Activated T-helper 1 cell treated with Interleukin-2 at 50 U/mL for 16 hours (primary cell): ENCODE data around the gene PPFIA1.
A peak's percentile ranks its signal among the peaks of the same experiment; 100 is the strongest.

Source experiments
- DNase-seq: peaks from one replicate; pipeline ENCODE4 v3.0.0-alpha.2; 2020; ENCODE audit warnings: low read depth

Gene PPFIA1

GRCh38 chr11:70270104-70270876 lies at the start of gene PPFIA1:
Gene PPFIA1 (plus strand): TSS chr11:70270690. CDS start chr11:70272173, 1,483 bp downstream.
- DNase-seq, result peak; percentile 96

- no peak for DNase-seq
These were observed 49.6 kb upstream of the PPFIA1 start for GRCh38 chr11:70220920-70221319.

- no peak for DNase-seq
These were observed 44.8 kb upstream of the PPFIA1 start for GRCh38 chr11:70225681-70226177.

- no peak for DNase-seq
These were observed 44.3 kb upstream of the PPFIA1 start for GRCh38 chr11:70226183-70226582.

GRCh38 chr11:70226967-70227366 lies 43.5 kb upstream of the PPFIA1 start:
- no peak for DNase-seq

GRCh38 chr11:70229737-70230136 lies 40.8 kb upstream of the PPFIA1 start:
- DNase-seq, result no peak

DNA sequence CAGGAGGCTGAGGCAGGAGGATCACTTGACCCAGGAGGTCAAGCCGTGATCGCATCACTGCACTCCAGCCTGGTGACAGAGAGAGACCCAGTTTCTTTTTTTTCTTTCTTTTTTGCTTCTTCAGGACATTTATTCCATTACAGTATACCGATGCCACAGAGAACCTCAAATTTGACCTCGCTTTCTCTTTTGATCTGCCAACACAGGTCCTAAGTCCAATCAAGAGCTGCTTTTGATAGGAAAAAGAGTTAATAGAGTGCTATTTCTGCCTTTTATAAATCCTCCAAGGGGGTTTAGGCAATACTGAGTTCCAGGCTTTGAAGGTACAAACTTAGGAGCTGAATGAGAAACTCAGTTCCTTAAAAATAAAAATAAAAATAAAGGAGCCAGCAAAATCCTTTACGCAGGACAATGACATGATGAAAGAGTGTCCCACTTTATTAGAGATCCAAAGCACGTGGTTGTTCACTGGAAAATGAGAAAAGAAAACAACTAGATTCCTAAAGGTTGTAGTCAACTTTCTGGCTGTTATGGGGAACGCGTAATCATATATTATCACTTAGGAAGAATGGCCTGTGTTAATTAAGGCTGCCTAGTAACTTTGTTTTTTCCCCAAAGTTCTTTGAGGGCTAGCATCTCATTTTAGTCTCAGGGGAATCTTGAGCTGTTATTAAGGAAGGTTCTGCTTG lies 40.2 kb upstream of the PPFIA1 start:
- DNase-seq, result no peak

DNA sequence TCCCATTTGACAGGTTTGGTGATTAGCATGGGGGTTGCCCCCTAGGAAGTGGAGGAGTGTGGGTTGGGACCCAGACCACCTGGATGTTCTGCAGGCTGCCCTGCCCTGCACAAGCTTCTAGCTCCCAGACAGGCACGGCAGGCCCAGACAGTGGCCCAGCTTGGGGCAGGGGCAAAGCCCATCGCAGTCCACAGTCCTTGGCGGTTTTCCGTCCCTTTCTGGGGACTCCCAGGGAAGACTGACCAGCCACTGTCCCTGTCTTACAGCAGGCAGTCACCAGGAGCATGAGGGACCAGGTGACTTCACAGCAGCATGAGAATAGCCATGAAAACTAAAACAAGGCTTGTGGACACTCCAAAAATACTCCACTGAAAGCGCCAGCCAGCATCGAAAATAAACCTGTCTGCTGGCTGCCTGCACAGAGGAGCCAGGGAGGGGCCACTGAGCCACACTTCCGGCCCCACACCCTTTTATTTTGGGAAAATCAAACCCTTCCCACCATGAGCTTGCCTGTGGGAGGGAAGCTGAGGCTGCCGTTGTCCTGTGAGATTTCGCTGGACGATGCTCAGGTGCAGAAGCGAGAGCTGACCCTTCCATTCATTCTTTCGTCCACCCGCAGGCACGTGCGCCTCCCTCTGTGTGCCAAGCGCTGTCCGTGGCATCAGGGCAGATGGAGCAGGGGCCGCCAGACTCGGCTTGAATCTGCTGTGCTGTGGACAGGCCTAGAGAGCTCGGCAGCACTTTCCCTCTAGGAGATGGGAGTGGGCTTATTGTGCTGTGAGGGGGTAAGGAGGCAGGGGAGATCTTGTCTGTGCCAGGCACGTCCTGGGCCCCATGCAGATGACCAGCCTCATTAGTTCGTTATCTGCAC lies 39.4 kb upstream of the PPFIA1 start:
- no peak for DNase-seq

- no peak for DNase-seq
These were observed 37.5 kb upstream of the PPFIA1 start for GRCh38 chr11:70233034-70233433.

DNA sequence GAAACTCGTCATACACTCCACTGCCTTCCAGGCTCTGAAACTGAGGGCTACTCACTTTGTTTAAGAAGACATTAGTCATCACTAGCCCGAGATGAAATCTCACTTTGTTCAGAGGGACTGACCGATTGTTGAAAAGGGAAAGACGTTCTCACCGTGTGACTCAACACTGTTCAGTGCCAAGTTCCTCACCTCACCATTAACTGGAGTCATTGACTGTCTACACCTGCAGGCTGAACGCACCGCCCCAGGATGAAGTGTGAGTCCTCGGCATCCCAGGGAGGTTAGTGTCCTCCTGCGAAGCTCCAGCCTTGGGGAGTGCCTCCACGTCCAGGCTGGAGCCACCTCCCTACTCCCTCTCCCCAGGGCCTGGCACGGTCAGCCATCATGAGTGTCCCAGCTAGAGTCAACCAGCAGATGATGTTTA lies 37.0 kb upstream of the PPFIA1 start:
- no peak for DNase-seq

- no peak for DNase-seq
These were observed 36.5 kb upstream of the PPFIA1 start for GRCh38 chr11:70233962-70234361.

GRCh38 chr11:70240337-70240736 lies 30.2 kb upstream of the PPFIA1 start:
- DNase-seq, result no peak

DNA sequence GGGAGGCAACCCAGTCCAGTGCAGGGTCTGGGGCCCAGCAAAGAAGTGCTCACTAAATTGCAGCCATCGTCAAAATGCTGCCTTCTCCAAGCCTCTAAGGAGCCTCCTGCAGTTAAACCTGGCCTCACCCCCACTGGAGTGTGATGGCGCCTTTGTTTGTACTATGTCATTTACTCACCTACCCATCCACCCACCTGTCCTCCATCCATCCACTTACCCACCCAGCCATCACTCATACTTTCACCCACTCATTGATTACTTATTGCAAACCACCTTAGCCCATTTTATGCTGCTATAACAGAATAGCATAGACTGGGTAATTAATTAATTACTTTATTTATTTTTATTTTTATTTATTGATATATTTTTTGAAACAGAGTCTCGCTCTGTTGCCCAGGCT lies 28.8 kb upstream of the PPFIA1 start:
- no peak for DNase-seq

- no peak for DNase-seq
These were observed 27.6 kb upstream of the PPFIA1 start for GRCh38 chr11:70242885-70243284.

DNA sequence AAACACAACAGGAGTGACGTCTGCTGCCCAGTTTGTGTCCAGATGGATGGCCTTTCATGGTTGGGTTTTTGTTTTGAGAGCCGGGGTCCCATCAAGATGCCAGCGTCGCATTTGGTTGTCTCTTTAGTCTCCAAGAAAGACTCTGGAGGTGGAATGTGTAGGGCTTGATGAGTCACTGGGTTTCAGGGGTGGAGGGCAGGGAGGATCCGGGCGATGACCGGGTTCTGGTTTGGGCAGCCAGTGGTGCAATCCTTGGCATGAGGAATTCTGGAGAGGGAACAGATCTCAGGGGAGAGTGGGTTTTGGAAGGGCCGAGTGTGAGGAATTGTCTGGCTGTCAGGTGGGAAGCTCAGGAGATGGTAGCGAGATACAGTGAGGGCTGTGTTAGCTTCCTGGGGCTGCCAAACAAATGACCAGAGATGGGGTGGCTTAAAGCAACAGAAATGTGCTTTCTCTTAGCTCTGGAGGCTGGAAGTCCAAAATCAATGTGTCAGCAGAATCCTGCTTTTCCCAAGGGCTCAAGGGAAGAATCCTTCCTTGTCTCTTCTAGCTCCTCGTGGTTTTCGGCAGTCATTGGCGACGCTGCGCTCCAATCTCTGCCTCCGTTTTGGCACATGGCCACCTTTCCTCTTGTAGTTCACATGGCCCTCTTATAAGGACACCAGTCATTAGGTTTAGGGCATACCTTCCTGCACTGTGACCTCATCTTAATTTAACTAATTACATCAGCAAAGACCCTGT lies 26.4 kb upstream of the PPFIA1 start:
- no peak for DNase-seq

DNA sequence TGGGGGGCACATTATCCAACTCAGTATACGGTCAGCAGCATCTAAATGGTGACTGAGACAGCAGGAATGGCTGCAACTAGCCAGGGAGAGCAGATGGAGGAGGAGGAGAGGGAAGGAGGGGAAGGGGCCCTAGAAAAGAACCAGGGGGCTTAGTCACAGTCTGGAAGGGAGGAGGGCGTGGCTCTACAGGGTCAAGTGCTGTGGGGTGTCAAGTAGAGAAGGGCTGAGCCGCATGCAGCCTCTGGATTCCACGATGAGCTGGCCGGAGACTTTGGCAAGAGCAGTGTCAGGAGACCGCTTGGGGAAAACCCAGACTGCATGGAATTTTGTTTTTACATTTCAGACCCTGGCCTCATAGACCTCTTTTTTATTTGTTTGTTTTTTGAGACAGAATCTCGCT lies 25.8 kb upstream of the PPFIA1 start:
- DNase-seq, result no peak

DNA sequence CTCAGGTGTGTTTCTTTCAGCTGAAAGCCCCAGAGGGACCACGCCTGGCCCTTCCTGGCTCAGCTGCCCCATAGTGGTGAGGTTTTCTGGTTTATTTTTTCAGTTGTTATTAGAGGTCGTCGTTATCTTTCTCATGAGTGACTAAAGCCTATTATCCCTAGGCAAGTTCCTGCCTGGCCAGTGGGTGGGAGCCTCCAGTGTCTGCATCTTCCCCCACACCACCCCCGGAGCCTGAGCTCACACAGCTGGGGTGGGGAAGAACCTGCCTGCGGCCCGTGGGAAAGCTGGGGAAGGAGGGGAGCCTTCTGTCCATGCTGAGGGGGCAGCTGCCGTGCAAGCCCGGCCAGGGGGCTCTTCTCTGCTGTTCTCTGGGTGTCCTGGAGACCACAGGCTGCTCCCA lies 24.3 kb upstream of the PPFIA1 start:
- no peak for DNase-seq

DNA sequence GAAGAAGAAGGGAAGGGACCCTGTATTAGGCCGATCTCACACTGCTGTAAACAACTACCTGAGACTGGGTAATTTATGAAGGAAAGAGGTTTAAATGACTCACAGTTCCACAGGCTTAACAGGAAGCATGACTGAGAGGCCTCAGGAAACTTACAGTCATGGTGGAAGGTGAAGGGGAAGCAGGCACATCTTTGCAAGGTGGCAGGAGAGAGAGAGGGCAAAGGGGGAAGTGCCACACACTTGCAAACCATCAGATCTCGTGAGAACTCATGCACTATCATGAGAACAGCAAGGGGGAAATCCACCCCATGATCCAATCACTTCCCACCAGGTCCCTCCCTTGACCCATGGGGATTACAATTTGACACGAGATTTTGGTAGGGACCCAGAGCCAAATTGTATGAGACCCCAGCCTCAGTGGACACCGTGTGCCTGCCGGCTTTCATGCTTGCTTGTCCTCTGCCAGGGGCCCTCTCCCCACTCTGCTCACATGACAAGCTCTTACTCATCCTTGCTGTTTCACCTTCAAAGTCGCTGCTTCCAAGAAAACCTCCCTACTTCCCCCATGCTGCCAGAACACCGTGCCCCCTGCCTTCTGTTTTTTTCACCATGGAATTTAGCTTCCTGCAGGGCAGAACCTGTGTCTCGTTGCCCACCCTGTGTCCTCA lies 23.3 kb upstream of the PPFIA1 start:
- no peak for DNase-seq

DNA sequence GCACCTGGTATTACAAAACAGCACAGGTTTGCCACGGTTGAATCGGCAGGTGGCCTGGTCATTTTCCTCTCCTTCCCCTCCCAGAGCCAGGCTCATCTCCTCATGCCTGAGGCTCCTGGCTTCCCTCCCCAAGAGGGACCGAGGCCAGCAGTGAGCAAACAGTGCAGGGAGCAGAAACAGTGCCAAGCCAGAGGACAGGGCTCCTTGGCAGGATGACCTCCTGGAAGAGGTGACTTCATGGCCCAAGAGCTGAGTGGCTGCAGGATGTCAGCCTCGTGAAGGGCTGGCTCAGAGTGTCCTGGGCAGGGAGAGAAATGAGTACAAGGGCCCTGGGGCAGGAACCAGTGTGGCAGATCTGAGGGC lies 22.8 kb upstream of the PPFIA1 start:
- DNase-seq, result no peak

DNA sequence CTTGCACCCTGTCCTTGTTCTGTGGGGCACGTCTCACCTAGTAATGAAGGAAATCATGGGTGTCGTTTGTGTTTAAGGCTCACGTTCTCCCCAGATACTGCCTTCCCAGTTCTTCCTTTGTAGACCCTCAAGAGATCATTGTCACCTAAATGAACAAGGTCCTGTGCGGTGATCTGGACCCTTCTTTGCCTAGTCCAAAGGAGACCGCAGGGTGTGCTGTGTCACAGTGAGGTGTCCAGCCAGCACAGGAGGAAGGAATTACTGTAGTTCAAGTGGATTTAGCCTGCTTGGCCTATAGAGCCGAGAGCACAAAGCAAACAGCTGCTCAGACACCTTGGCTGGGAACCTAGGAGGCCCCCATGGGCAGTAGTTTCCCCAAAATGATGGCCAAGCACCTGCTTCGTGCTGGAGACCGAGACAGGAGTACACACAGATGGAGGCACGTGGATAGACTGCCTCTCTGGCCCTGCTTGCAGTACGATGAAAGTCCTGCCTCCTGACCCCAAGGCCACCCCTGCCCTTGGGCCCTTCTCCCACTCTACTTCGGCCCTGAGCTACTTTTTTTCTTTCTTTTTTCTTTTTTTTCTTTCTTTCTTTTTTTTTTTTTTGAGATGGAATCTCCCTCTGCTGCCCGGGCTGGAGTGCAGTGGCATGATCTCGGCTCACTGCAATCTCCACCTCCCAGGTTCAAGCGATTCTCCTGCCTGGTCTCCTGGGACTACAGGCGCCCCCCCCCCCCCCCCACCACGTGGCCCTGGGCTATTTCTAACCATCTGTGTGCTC lies 19.4 kb upstream of the PPFIA1 start:
- DNase-seq, result no peak
